GM12873 (cell line): ENCODE results near the gene ZBTB1.

ENCODE experiments used
- TF ChIP-seq, protein P1 (sequence below): IDR thresholded peaks from 2 replicates; pipeline ENCODE4 v1.5.1; 2012; ENCODE audit warnings: low read depth, mild to moderate bottlenecking, moderate library complexity, low read length, control low read depth; ENCODE audit not compliant: insufficient read depth; ENCODE audit errors: missing control alignments

The ZBTB1 gene

DNA sequence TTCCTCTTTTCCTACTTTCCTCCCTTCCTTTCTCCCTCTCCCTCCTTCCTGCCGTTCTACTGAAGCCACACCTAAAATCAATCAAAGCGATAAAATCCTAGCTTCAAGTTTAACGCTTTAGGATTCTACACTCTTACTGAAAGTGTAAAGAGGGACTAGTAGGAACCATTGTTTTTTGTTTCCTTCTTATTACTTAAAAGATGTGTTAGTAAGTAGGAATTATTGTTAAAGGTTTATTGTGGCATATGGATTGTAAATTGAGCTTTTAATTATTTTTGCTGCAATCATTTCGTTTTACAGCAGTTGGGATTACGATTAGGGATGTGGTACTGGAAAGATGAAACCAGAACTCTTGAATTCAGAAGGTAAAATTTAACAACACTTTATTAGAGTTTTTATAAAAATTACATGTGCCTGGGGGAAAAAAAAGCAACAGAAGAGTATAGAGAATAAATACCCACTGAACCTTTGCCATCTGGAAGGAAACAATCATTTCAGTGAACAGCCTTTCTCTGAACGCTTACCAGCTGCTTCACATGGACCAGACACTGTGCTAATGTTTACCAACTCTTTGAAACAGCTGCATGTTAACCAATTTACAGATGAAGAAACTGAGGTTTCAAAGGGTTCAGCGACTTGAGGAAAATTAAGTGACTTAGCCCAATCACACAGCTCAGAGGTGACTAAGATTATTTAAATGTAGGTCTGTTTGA, 46.2 kb downstream of the ZBTB1 start:
- TF ChIP-seq, protein P1, sequence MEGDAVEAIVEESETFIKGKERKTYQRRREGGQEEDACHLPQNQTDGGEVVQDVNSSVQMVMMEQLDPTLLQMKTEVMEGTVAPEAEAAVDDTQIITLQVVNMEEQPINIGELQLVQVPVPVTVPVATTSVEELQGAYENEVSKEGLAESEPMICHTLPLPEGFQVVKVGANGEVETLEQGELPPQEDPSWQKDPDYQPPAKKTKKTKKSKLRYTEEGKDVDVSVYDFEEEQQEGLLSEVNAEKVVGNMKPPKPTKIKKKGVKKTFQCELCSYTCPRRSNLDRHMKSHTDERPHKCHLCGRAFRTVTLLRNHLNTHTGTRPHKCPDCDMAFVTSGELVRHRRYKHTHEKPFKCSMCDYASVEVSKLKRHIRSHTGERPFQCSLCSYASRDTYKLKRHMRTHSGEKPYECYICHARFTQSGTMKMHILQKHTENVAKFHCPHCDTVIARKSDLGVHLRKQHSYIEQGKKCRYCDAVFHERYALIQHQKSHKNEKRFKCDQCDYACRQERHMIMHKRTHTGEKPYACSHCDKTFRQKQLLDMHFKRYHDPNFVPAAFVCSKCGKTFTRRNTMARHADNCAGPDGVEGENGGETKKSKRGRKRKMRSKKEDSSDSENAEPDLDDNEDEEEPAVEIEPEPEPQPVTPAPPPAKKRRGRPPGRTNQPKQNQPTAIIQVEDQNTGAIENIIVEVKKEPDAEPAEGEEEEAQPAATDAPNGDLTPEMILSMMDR = no peak

DNA sequence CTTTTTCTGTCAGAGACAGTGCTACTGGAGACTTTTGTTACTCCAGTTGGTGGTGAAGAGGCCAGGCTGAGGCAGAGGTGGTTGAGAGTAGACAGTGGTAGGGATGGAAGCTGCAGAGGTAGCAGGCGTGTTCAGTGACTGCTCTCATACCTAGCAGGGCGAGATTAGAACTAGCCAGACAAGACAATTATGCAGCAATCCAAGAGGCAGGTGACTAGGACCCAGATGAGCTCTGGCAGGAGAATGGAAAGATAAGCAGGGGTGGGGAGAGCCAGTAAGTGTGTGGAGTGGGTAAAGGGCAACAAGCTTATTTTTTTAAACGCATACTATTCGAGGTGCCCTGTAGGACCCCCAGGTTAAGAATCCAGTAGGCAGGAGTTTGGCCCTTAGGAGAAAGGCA, 50.0 kb downstream of the ZBTB1 start:
- TF ChIP-seq, protein P1 = no peak

DNA sequence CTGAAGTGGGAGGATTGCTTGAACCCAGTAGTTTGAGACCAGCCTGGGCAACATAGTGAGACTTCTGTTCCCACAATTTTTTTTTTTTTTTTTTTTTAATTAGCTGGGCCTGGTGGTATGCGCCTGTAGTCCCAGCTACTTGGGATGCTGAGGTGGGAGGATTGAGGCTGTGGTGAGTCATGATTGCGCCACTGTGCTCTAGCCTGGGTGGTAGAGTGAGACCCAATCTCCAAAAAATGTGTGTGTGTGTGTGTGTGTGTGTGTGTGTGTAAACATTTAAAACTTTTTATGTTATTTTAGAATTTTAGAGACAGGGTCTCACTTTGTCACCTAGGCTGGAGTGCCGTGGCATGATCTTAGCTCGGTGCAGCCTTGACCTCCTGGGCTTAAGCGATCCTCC, 52.0 kb downstream of the ZBTB1 start:
- TF ChIP-seq, protein P1 = no peak

DNA sequence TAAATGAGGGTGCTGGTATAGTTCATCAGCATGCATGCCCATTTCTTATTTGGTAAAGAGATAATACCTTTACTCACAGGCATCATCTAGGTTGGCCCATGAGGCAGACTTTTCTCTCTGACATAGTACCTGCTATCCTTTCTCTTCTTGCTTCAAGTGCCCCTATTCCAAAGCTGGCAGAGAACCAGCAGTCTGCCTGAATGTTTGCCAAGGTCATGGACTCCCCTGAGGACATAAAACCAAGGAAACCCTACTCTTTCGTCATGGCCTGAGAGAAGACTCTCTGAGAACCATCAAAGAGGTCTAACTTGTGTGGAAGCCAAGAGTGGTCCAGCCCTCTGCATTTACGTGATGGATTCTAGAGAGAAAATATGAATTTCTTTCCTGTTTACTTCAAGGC, 57.1 kb downstream of the ZBTB1 start:
- TF ChIP-seq, protein P1 = no peak

DNA sequence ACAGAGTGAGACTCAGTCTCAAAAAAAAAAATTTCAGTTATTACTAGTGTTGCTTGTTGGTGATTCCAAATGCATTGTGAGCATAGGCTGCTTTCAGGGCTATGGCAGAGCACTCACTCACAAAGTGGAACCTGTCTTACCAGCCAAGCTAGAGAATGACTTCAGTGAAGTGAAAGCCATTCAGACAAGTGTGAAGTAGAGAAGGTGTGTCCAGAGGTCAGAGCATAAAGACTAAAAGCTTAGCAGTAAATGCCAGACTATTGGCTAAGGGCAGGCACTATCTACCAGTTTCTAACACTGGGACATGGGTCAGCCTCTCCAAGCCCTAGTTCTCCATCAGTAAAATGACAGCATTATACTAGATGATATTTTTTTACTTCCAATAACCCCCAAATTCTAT, 57.9 kb downstream of the ZBTB1 start:
- TF ChIP-seq, protein P1 = no peak

DNA sequence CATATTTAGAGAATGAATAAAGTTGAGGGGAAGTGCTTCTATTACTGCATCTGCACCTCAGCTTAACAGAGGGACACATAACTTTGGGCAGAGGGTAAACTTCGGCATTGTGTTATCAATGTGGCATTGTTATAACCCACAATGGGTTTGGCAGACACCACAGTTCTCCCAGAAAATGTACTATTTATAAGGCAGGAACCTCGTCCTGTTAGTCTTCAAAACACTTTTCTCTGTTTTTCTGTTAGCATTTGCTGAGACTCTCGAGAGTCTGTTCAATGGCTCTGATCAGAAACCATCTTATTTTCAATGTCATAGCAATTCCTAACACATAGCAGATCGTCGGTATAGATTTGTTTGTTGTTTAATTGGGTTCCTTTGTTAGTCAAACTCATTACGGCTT, 59.1 kb downstream of the ZBTB1 start:
- TF ChIP-seq, protein P1 = no peak

DNA sequence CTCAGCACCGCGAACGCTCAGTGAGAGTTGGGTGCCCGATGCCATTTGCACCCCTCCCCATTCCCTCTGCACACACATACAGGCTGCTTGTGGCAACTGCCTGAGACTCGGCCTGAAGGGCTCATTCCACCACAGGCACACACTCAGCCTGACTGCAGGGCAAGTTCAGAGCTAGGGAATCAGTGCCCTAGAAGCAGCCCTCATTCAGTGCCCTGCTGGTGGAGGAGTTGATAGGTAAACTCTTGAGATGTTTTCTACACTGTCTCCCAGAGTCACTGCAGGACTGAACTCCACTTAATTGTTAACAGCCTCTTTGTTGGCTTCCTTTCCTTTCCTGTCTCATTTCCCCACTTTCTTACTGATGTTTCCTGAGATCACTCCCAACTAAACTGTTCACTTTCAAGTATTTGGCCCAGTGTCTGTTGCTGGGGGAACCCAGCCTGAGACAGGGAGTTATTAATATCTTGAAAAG, 62.1 kb downstream of the ZBTB1 start:
- TF ChIP-seq, protein P1 = no peak
